ENCODE measurements around the gene PIP5K1C.

DNA sequence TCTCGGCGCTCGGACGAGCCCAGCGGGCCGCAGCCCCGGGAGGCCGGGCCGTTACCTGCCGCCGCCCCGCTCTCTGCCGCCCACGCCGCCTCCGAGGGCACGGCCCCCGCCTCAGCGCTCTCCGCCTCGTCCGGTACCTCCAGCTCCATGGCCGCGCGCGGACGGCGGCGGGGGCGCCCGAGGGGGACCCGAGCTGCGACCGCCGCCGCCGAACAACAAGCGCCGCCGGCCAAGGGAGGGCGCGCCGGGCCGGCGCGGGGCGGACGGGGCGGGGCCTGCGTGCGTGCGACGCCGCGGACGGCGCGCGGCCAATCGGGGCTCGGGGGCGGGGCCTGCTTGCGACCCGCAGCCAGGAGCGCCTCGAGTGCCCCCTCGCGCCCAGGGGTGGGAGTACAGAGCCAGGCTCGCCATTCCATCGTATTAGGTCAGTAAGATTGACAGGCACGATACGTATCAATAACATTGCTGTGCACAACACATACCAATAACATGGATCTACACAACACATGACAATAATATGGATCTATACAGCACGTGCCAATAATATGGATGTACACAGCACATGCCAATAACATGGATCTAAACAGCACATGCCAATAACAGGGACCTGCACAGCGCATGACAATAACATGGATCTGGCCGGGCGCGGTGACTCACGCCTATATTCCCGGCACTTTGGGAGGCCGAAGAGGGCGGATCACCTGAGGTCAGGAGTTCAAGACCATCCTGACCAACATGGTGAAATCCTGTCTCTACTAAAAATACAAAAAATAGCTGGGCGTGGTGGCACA, at the start of gene PIP5K1C:
- TF ChIP-seq POLR2A (IDR thresholded peaks at IDR 0.05) (peak in 1 of 3 donors; percentile 51), POLR2AphosphoS5 (IDR thresholded peaks at IDR 0.05) (peak; percentile 43 to 69 (median 56))
- TF ChIP-seq, protein P1, sequence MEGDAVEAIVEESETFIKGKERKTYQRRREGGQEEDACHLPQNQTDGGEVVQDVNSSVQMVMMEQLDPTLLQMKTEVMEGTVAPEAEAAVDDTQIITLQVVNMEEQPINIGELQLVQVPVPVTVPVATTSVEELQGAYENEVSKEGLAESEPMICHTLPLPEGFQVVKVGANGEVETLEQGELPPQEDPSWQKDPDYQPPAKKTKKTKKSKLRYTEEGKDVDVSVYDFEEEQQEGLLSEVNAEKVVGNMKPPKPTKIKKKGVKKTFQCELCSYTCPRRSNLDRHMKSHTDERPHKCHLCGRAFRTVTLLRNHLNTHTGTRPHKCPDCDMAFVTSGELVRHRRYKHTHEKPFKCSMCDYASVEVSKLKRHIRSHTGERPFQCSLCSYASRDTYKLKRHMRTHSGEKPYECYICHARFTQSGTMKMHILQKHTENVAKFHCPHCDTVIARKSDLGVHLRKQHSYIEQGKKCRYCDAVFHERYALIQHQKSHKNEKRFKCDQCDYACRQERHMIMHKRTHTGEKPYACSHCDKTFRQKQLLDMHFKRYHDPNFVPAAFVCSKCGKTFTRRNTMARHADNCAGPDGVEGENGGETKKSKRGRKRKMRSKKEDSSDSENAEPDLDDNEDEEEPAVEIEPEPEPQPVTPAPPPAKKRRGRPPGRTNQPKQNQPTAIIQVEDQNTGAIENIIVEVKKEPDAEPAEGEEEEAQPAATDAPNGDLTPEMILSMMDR (IDR thresholded peaks at IDR 0.05 in 8 of 11, conservative IDR thresholded peaks at IDR 0.05 in 3 of 11): peak; percentile 61 to 94 (median 80)
